ENCODE results near the gene PLP2. TPM values are rescaled to one million over a fixed set of nuclear protein-coding genes. Genes with fewer than 3 reads are reported as not detected.

Gene PLP2
- total RNA-seq, 1 experiment from 2014 or later: 308 TPM

DNA sequence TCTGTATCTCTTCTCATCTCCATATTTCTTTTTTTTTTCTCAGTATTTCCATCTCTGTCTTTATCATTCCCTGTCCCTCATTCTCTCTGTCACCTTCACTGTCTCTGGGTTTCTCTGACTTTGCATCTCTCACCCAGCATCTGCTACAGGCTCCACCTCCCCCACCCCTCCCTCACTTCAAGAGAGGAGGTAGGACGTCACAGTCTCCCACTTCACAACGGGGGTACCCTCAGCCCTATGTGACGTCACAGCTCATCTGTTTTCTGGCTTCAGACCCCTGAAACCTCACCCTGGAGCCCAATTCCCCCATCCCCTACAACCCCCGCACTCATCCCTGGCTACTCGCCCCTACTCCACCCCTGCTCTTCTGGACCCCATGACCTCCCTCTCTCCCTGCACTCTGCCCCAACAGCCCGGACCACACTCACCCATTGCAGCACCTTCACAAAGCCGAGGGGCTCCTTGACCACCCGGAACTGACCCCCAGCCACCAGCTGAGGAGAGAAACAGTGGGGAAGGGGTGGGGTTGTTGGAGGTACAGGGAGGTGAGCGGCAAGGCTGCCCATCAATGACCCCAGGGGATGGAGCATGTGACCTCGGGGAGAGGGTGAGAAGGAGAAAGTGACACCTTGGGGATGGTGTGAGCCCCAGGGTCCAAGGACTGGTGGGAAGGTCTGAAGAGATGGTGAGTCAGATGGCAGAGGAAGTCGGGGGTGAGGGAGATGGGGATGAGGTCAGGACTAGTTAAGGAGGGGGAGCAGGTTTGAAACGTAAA lies 27.0 kb downstream of the PLP2 start:
- Mint-ChIP-seq H3K4me3 (ENCODE audit: unreplicated experiment) (peak overlapping the region; percentile 39), H3K36me3 (ENCODE audit: insufficient read depth, unreplicated experiment) (no peaks in the 10 kb centered on the region), H3K4me1 (ENCODE audit: insufficient read depth, unreplicated experiment) (no peaks in the 10 kb centered on the region), H3K27ac (ENCODE audit: low read depth, unreplicated experiment) (no peak overlapping the region), H3K9me3 (ENCODE audit: unreplicated experiment) (peaks cover 12% of the 10 kb centered on the region), H3K27me3 (ENCODE audit: insufficient read depth, unreplicated experiment) (peaks cover 15% of the 10 kb centered on the region)
- ChIA-PET POLR2A (no interaction called here), CTCF (no interaction called here)
- no peak for DNase-seq (ENCODE audit: unreplicated experiment)
- BruUV-seq (replicated peaks): no TSS peak
- no peak for TF ChIP-seq CTCF (IDR thresholded peaks at IDR 0.05; ENCODE audit: unreplicated experiment)
- intact Hi-C loops (cut with micrococcal nuclease): loop anchor here (10.0 kb wide), 1 partner anchor 556 kb away; no protein-coding TSS in a partner anchor

DNA sequence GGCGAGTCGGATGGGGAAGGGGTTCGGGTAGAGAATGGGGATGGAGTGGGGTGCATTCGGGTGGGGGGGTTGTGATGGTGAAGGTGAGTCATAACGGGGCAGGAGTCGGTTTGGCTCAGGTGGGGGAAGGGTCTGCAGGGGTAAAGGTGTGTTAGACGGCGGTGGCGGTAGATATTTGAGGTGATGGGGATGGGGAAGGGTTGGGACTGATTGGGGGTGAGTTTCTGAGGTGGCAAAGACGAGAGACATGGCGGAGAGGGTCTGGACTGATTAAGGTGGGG lies 27.6 kb downstream of the PLP2 start:
- BruUV-seq (replicated peaks): no TSS peak
- H3K27ac Mint-ChIP-seq (ENCODE audit: low read depth, unreplicated experiment): no peak overlapping the region

GRCh38 chrX:49199906-49200771 lies 28.4 kb downstream of the PLP2 start, which contains the start of gene SYP:
SYP (minus strand) TSS chrX:49200193; CDS start chrX:49200186, 7 bp downstream.
- peak; percentile 80 for DNase-seq (ENCODE audit: unreplicated experiment)
- CTCF ChIA-PET: interaction anchor here (0.5 to 0.7 kb wide), 2 partner anchors 198 to 639 kb away, joined by 3 read pairs; partner anchors contain the start of gene GRIPAP1
- Mint-ChIP-seq H3K36me3 (ENCODE audit: insufficient read depth, unreplicated experiment) (no peaks in the 10 kb centered on the region), H3K27me3 (ENCODE audit: insufficient read depth, unreplicated experiment) (peaks cover 15% of the 10 kb centered on the region), H3K4me3 (ENCODE audit: unreplicated experiment) (peak within 1 kb of the TSS; percentile 39), H3K27ac (ENCODE audit: low read depth, unreplicated experiment) (no peak within 1 kb of the TSS), H3K9me3 (ENCODE audit: unreplicated experiment) (peaks cover 12% of the 10 kb centered on the region), H3K4me1 (ENCODE audit: insufficient read depth, unreplicated experiment) (no peaks in the 10 kb centered on the region)
- no peak for TF ChIP-seq CTCF (IDR thresholded peaks at IDR 0.05; ENCODE audit: unreplicated experiment)
- BruUV-seq (replicated peaks): TSS peak; percentile 47
- intact Hi-C loops (cut with micrococcal nuclease): loop anchor here (10.0 kb wide), 1 partner anchor 555 kb away; no protein-coding TSS in a partner anchor
- POLR2A ChIA-PET: interaction anchor here (0.5 to 1.5 kb wide), 3 partner anchors 9 to 45 kb away, joined by 3 to 7 read pairs (median 4); no protein-coding TSS in a partner anchor

More for the DNA sequence above, 27.6 kb downstream of the PLP2 start:
- CTCF ChIA-PET: no interaction called here
- intact Hi-C loops (cut with micrococcal nuclease): loop anchor here (10.0 kb wide), 1 partner anchor 556 kb away; no protein-coding TSS in a partner anchor
- H3K36me3 Mint-ChIP-seq (ENCODE audit: insufficient read depth, unreplicated experiment): no peaks in the 10 kb centered on the region
- no peaks in the 10 kb centered on the region for H3K4me1 Mint-ChIP-seq (ENCODE audit: insufficient read depth, unreplicated experiment)
- peak overlapping the region; percentile 39 for H3K4me3 Mint-ChIP-seq (ENCODE audit: unreplicated experiment)
- H3K27me3 Mint-ChIP-seq (ENCODE audit: insufficient read depth, unreplicated experiment): peaks cover 15% of the 10 kb centered on the region
- no peak for TF ChIP-seq CTCF (IDR thresholded peaks at IDR 0.05; ENCODE audit: unreplicated experiment)
- H3K9me3 Mint-ChIP-seq (ENCODE audit: unreplicated experiment): peaks cover 12% of the 10 kb centered on the region
- DNase-seq (ENCODE audit: unreplicated experiment): no peak
- POLR2A ChIA-PET: no interaction called here

GRCh38 chrX:49202022-49202421 lies 30.3 kb downstream of the PLP2 start:
- intact Hi-C loops (cut with micrococcal nuclease): no loop called here
- H3K4me3 Mint-ChIP-seq (ENCODE audit: unreplicated experiment): no peak overlapping the region
- ChIA-PET CTCF (interaction anchor here (0.7 to 1.9 kb wide), 2 partner anchors 9 to 1362 kb away, joined by 3 to 6 read pairs; no protein-coding TSS in a partner anchor), POLR2A (no interaction called here)
- no peak for TF ChIP-seq CTCF (IDR thresholded peaks at IDR 0.05; ENCODE audit: unreplicated experiment)
- H3K36me3 Mint-ChIP-seq (ENCODE audit: insufficient read depth, unreplicated experiment): no peaks in the 10 kb centered on the region
- H3K9me3 Mint-ChIP-seq (ENCODE audit: unreplicated experiment): peaks cover 12% of the 10 kb centered on the region
- DNase-seq (ENCODE audit: unreplicated experiment): no peak
- BruUV-seq (replicated peaks): no TSS peak
- H3K27me3 Mint-ChIP-seq (ENCODE audit: insufficient read depth, unreplicated experiment): peaks cover 15% of the 10 kb centered on the region
- no peaks in the 10 kb centered on the region for H3K4me1 Mint-ChIP-seq (ENCODE audit: insufficient read depth, unreplicated experiment)
- H3K27ac Mint-ChIP-seq (ENCODE audit: low read depth, unreplicated experiment): no peak overlapping the region

Data from MCF 10A (cell line).